ENCODE results near the gene TMEM80.

- no peak for TF ChIP-seq CTCF (conservative IDR thresholded peaks at IDR 0.05; ENCODE audit: low read depth, low read length)
- no peak for TF ChIP-seq EZH2phosphoT487 (IDR thresholded peaks at IDR 0.05; ENCODE audit: borderline replicate concordance, low read length)
These were observed 3.0 kb downstream of the TMEM80 start for GRCh38 chr11:698493-699115.

All from PC-3 (cell line).